CD4-positive, alpha-beta T cell treated with Interleukin-4 for 1 hour (primary cell): ENCODE data around the gene DNAH2.

ENCODE experiments used
- DNase-seq, 2 donors: peaks; one replicate each; pipeline ENCODE4 v3.0.0-alpha.2; 2020 to 2022

DNAH2 gene

GRCh38 chr17:7727886-7728285 lies 10.3 kb downstream of the DNAH2 start:
- DNase-seq = no peak

DNA sequence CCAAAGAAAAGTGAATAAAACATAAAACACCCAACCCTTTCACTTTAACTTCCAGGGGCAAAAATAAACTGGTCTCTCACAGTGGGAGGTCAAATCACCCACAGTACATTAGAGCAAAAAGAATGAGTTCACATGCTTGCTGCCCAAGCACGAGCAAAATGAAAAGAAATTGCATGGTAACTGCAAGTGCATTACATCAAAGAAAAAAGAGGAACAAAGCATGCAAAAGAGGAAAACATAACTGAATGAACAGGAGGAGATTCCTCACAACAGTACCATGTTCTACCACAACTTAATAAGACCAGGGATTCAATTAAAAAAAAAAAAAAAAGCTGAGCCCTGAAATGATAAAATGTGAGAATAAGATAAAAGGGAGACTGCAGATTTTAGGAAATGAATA lies 12.3 kb downstream of the DNAH2 start:
- no peak for DNase-seq

GRCh38 chr17:7732981-7733539 lies 15.5 kb downstream of the DNAH2 start:
- no peak for DNase-seq

GRCh38 chr17:7737601-7738000 lies 20.1 kb downstream of the DNAH2 start:
- no peak for DNase-seq

DNA sequence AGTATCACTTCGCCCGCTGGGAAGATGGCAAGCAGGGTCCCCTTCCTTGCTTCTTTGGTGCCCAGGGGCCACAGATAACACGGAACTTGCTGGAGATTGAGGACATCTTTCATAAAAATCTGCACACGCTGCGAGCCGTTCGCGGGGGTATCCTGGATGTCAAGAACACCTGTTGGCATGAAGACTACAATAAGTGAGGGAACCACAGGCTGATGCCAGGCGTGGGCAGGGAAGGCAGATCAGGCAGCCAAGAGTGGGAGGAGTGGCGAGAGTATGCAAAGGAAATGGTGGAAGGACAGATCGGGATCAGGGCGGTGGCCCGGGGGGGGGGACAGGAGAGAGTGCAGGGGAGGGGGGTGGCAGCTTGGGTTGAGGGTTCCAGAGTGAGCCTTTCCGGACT lies 22.2 kb downstream of the DNAH2 start:
- no peak for DNase-seq

DNA sequence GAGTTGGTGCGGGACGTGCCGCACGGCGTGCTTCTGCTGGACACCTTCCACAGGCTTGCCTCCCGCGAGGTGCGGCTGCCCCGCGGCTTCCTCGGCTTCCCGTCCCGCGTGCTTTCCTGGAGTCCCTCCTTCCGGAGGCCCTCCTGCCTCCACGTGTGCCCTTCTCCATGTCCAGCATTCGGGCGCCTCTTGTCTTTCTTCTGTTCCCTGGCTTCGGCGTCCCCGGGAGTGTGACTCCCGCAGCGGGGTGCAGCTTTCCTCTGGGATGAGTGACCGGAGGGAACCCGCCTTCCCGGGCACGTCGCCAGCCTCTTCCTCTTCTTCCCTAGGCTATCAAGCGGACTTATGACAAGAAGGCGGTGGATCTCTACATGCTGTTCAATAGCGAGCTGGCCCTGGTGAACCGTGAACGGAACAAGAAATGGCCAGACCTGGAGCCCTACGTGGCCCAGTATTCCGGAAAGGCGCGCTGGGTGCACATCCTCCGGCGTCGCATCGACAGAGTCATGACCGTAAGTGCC lies 23.0 kb downstream of the DNAH2 start:
- DNase-seq = no peak

DNA sequence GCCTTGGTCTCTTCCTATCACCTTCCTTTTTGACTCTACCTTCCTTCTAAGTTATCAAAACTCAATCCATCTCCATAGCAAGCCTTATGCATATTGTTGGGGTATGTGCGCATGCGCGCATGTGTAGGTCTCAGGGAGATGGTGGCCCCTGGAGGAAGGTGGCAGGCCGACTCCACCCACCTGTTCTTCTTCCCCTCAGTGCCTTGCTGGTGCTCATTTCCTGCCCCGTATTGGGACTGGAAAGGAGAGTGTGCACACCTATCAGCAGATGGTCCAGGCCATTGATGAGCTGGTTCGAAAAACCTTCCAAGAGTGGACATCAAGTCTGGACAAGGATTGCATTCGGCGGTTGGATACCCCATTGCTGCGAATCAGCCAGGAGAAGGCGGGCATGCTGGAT lies 25.2 kb downstream of the DNAH2 start:
- DNase-seq = no peak

- no peak for DNase-seq
These were observed 26.9 kb downstream of the DNAH2 start for GRCh38 chr17:7744416-7744815.

GRCh38 chr17:7745748-7746470 lies 28.4 kb downstream of the DNAH2 start:
- peak in 1 of 2 donors; percentile 13 for DNase-seq

DNA sequence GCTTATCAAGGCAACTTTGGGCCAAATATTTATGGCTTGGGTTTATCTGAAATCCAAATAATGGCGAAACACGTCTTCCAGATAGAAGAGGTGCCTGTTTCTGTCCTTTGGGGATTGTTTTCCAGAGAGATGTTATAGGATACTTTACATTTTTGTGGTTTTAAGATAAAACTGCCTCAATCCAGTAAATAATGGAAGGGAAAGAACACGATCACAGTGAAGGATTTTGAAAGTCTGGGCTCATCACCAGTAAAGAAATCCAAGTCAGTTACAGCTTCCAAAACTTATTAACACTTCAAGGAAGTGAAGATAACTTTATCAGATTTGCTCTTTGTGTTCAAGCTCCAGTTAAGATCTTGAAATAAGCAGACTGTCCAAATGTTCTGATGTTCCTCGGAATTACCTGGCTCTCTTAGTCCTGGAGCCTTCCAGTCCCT lies 30.1 kb downstream of the DNAH2 start:
- DNase-seq = no peak

GRCh38 chr17:7748076-7748775 lies 30.7 kb downstream of the DNAH2 start:
- DNase-seq = no peak

- DNase-seq = no peak
These were observed 32.8 kb downstream of the DNAH2 start for GRCh38 chr17:7750321-7750821.

DNA sequence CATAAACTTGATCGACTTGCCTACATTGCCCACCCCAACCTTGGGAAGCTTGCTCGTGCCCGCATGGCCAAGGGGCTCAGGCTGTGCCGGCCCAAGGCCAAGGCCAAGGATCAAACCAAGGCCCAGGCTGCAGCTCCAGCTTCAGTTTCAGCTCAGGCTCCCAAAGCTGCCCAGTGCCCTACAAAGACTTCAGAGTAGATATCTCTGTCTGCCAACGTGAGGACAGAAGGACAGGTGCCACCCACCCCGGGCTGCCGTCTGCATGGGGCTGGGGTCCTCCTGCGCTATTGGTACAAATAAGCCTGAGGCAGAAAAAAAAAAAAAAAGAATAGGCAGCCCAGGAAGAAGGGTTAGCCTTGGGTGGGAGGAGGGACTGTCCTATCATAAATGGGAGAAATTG lies 37.1 kb downstream of the DNAH2 start:
- no peak for DNase-seq

DNA sequence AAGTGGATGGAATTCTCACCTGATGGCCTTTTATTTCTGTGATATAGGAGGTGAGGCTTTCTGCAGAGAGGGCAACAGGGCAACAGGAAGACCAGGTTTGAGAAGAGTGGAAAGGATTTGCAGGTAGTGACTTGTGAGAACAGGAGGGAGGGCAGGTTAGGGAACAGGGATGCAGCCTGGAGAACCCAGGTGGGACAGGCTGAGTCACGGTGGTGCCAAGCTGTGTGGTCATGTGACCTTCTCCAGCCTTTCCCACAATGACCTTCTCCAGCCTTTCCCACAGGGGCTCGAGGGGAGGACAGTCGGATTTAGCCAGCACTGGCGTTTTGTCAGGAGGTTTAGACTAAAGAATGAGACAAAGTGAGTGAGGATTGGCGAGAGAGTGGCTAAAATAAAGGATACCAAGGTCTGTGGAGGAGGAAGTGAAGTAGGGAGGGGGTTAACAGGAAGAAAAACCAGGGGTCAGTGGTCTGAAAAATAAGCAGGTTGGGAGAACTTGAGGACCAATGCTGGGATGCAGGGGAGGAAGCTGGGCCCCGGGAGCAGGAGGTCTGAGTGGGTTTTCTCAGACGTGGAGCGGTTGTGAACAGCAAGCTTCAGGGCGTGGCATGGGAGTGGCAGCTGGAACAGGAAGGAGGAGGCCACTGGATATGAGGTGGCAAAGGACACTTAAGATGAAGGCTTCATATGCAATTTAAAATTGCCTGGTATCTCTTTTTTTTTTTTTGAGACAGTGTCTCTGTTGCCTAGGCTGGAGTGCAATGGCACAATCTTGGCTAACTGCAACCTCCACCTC lies 37.7 kb downstream of the DNAH2 start:
- no peak for DNase-seq

GRCh38 chr17:7756968-7757367 lies 39.4 kb downstream of the DNAH2 start:
- no peak for DNase-seq

- DNase-seq = no peak
These were observed 46.4 kb downstream of the DNAH2 start for GRCh38 chr17:7763919-7764318.

DNA sequence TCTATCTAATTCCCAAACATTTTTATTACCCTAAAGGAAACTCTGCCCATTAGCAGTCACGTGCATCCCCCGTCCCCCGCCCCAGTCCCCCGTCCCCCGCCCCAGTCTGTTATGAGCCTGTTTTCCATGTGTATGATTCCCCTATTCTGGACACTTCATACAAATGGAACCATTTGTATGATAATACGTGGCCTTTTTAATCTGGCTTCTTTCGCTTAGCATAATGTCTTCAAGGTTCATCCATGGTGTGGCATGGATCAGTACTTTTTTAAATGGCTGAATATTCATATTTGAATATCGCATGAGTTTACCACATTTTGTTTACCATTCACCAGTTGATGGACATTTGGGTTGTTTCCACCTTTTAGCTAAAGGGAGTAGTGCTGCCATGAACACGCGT lies 49.5 kb downstream of the DNAH2 start:
- no peak for DNase-seq

DNA sequence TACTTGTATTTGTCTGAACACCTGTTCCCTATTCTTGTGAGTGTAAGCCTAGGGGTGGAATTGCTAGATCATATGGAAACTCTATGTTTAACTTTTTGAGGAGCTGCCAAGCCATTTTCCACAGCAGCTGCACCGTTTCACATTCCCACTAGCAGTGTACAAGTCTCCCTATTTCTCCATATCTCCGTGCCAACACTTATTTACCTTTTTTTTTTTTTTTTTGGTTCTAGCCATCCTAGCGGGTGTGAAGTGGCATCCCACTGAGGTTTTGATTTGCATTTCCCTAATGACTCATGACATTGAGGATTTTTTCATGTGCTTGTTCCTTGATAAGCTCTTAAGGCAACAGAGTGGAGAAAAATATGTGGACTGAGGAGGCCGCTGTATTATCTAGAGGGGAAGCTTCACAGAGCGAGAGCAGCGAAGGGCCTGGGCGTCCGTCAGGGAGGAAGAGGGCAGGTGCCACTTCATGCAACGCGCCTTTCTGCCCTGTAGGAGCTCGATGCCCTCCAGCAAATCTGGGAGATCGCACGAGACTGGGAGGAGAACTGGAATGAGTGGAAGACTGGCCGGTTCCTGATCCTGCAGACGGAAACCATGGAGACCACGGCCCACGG lies 50.0 kb downstream of the DNAH2 start:
- no peak for DNase-seq

DNA sequence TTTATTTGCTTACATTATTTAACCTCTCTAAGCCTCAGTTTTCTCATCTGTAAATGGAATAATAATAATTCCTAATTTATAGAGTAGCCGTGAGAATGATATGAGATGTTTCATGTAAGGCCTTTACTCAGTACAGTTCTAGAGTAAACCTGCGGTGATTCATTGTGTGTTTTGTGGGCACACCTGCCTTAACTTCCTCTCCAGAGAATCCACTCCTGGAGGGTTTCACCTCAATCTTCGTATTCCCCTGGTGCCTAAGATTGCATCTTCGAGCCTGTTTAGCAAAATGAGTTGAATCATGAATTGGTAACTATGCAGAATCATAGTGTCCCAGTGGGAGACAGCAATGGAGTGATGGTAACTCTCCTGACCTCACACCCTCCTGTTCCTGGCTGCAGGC lies 52.3 kb downstream of the DNAH2 start:
- DNase-seq = no peak

- DNase-seq = no peak
These were observed 56.5 kb downstream of the DNAH2 start for GRCh38 chr17:7774055-7774521.

DNA sequence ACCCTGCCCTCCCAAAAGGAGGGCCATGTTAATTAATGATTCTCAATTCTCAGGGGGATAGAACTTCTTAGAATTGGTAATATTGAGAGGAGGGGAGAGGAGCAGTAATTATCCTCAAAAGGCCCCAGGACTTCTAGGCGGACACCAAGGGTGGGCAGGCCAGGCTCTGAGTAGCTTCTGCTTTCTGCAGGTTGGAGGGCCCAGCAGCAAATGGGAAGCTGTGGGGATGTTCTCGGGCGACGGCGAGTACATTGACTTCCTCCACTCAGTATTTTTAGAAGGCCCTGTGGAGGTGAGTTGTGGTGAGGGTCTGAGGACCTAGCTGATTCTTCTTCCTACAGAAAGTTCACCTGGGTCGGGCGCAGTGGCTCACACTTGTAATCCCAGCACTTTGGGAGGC lies 57.5 kb downstream of the DNAH2 start:
- DNase-seq = no peak

DNA sequence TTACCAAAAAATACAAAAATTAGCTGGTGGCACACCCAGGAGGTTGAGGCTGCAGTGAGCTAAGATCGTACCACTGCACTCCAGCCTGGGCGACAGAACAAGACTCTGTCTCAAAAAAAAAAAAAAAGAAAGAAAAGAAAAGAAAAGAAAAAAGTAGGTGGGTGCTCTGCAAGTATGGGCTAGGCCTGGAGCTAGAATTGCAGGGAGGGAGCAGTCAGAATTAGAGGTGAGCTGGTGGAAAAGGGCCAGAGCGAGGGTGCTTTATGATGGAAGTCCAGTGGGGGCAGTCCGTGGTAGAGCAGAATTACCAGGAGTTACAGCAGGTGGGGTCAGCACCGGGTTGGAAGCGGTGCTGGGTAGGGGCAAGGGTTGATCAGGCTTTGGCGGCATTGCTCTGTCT lies 59.5 kb downstream of the DNAH2 start:
- DNase-seq = no peak
